WI38 (cell line): ENCODE data around the gene COL4A1.

Experiments used
- H3K4me3 ChIP-seq: 2 replicates; pipeline ENCODE4 v1.5.1; 2011; ENCODE audit warnings: low read depth, mild to moderate bottlenecking, control low read depth, low read length
- TF ChIP-seq, protein P1 (sequence below): IDR thresholded peaks from 2 replicates; pipeline ENCODE4 v1.5.1; 2012; ENCODE audit warnings: low read depth, mild to moderate bottlenecking, control low read depth, low read length

Gene COL4A1

GRCh38 chr13:110125613-110126272, 181.2 kb downstream of the COL4A1 start:
- no peak overlapping the region for H3K4me3 ChIP-seq

GRCh38 chr13:110125157-110125556, 181.8 kb downstream of the COL4A1 start:
- H3K4me3 ChIP-seq = no peak overlapping the region
- TF ChIP-seq, protein P1, sequence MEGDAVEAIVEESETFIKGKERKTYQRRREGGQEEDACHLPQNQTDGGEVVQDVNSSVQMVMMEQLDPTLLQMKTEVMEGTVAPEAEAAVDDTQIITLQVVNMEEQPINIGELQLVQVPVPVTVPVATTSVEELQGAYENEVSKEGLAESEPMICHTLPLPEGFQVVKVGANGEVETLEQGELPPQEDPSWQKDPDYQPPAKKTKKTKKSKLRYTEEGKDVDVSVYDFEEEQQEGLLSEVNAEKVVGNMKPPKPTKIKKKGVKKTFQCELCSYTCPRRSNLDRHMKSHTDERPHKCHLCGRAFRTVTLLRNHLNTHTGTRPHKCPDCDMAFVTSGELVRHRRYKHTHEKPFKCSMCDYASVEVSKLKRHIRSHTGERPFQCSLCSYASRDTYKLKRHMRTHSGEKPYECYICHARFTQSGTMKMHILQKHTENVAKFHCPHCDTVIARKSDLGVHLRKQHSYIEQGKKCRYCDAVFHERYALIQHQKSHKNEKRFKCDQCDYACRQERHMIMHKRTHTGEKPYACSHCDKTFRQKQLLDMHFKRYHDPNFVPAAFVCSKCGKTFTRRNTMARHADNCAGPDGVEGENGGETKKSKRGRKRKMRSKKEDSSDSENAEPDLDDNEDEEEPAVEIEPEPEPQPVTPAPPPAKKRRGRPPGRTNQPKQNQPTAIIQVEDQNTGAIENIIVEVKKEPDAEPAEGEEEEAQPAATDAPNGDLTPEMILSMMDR = no peak

More at GRCh38 chr13:110125613-110126272, 181.2 kb downstream of the COL4A1 start:
- TF ChIP-seq, protein P1 = no peak

DNA sequence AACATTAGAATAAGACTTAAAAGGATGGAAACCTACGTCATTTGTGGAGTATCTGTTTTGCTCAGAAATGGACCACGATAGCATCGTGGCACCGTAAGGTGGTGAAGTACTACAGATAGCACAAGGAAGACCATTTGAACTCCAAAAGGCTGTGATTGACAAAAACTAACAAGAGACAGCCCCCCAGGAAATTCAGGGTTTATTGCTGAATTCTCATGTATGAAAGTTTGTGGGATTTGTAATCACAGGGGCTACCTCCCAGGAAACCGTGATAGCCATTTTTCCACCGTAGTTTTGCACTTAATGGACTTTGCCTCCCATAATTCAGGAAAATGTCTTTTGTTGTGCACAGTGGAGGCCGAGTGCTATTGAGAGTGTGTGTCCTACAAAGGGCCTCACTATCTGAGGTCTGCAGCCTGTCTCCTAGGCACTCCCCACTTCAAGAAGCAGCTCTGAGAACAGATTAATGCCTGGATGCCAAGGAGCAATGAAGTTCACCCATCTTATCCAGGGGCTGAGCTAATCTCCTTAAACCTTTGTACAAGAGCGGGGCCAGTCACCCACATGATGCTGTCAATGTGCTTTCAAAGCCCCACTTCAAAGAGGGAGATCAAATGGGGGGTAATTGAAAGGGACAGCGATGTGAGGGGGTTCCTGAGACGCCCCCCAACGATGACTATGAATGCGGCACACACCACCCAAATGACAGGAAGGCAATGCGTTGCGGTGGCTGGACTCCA, 182.6 kb downstream of the COL4A1 start:
- TF ChIP-seq, protein P1 = no peak
- no peak overlapping the region for H3K4me3 ChIP-seq

DNA sequence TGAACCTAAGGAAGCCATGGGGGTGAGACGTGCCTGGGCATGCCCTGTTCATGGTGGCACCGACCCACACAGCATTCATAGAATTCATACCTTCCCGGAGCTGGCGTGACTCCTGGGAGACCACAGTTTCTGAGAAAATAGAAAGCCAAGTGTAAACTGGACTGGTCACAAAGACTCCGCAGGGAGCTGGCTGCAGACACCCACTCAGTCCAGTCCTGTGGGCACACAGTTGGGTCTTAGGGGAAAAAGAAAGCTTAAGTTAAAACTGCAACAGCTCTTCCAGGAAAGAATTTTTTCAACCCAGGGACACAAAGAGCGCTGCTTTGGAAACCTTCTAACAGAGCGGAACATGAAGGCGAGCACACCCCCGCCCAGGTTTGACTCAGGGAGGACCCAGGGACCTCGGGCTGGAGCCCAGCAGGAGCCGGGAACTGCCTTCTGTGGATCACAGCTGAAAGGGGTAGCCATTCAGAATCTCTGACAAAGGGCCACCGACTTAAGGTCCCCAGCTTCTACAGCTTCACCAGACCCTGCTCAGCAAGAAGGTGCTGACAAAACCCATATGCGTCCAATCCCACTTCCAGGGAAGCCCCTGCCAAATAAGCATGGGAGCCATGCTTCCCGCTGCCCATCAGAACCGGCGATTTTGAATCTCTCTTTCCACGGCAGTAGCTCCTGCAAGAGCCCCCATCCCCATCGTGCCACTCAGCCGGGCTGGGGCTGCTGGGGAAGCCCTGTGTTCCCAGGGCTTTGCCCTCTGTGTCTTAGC, 183.7 kb downstream of the COL4A1 start:
- no peak overlapping the region for H3K4me3 ChIP-seq
- TF ChIP-seq, protein P1 = no peak

- TF ChIP-seq, protein P1 = no peak
- H3K4me3 ChIP-seq = no peak overlapping the region
Observed at GRCh38 chr13:110121422-110122083, 185.4 kb downstream of the COL4A1 start.

DNA sequence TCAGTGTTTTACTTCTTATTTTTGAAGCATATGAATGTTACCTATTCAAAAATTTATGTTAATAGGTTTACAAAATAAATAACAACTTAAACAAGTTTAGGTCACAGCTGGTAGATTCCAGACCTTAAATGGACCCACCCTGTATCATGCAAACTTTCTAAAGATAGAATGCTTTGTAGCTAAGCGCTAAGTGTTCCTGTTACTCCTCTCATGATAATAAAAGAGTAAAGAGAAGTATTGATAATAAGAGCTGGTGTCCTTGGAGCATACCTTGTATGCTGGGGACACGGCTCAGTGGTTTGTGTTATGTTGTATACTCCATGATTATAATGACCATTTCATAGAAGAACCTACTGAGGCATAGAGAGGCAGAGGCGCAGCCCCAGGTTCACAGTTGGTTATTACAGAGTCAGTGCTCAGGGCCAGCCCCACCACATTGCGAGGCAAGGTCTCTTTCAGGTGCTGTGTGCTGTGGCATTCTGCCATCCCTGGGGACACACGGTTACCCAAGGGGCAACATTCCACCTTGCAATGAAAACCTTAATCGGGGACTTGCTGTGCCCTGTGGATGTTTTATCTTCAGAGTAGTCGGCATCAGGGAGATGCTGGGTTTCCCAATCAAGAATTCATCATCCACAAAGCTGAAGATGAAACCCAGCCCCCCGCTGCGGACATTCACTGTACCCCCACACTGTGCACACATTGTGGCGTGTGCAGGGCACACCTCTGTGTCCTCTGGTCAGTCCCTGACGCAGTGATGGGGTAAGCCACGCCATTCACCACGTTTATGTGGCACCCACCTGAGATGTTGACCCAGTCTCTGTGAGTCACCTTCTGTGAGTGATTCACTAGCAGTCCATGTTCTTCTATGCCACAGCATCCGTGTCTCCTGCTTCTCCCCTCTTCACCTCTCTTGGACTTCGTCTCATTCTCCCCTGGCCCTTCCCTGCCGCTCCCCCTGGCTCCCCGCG, 186.7 kb downstream of the COL4A1 start:
- H3K4me3 ChIP-seq = no peak overlapping the region
- TF ChIP-seq, protein P1 = no peak
